GM23248 (cell line): Measurements from ENCODE around the gene GJB5. TPM values are rescaled to one million over a fixed set of nuclear protein-coding genes. Genes with fewer than 3 reads are reported as not detected.

ENCODE experiments used
- DNase-seq: peaks from one replicate; pipeline ENCODE4 v3.0.0-alpha.2; 2015
- H2AFZ ChIP-seq: fragments of 200-600 bp; sonication (generic); 2 replicates; pipeline ENCODE4 v1.6.1; 2016; ENCODE audit warnings: antibody characterized with exemption
- H3F3A ChIP-seq: fragments of 200-600 bp; sonication (generic); 2 replicates; pipeline ENCODE4 v1.6.1; 2016; ENCODE audit warnings: mild to moderate bottlenecking, antibody characterized with exemption, mixed run types; ENCODE audit not compliant: insufficient read depth
- H3K27ac ChIP-seq: fragments of 200-600 bp; sonication (generic); 2 replicates; pipeline ENCODE4 v1.5.1; 2016; ENCODE audit warnings: mild to moderate bottlenecking
- H3K27me3 ChIP-seq: fragments of 200-600 bp; sonication (generic); replicated peaks from 2 replicates; pipeline ENCODE4 v1.6.1; 2016; ENCODE audit warnings: mild to moderate bottlenecking; ENCODE audit not compliant: insufficient read depth
- H3K36me3 ChIP-seq: fragments of 200-600 bp; sonication (generic); 2 replicates; pipeline ENCODE4 v1.6.1; 2016; ENCODE audit warnings: low read depth, mild to moderate bottlenecking
- H3K4me1 ChIP-seq: fragments of 200-600 bp; sonication (generic); 2 replicates; pipeline ENCODE4 v1.6.1; 2016; ENCODE audit warnings: mild to moderate bottlenecking; ENCODE audit not compliant: insufficient read depth
- H3K4me2 ChIP-seq: fragments of 200-600 bp; sonication (generic); one replicate; pipeline ENCODE4 v1.6.1; 2016; ENCODE audit warnings: mild to moderate bottlenecking; ENCODE audit not compliant: unreplicated experiment
- H3K4me3 ChIP-seq: fragments of 200-600 bp; sonication (generic); 2 replicates; pipeline ENCODE4 v1.5.1; 2016; ENCODE audit warnings: mild to moderate bottlenecking
- H3K79me2 ChIP-seq: fragments of 200-600 bp; sonication (generic); 2 replicates; pipeline ENCODE4 v1.6.1; 2016; ENCODE audit warnings: mild to moderate bottlenecking; ENCODE audit not compliant: insufficient read depth
- H3K9ac ChIP-seq: fragments of 200-600 bp; sonication (generic); 2 replicates; pipeline ENCODE4 v1.6.1; 2016; ENCODE audit warnings: mild to moderate bottlenecking
- H3K9me2 ChIP-seq: fragments of 200-600 bp; sonication (generic); 2 replicates; pipeline ENCODE4 v1.6.1; 2016; ENCODE audit warnings: mixed run types, mild to moderate bottlenecking, moderate library complexity; ENCODE audit not compliant: insufficient read depth
- H3K9me3 ChIP-seq: fragments of 200-600 bp; sonication (generic); one replicate; pipeline ENCODE4 v1.6.1; 2017; ENCODE audit warnings: low read depth
- H4K20me1 ChIP-seq: fragments of 200-600 bp; sonication (generic); 2 replicates; pipeline ENCODE4 v1.6.0; 2016; ENCODE audit not compliant: insufficient read depth
- EZH2 ChIP-seq: fragments of 200-600 bp; sonication (generic); IDR thresholded peaks from 2 replicates; pipeline ENCODE4 v1.6.1; 2018; ENCODE audit warnings: antibody characterized with exemption, mild to moderate bottlenecking; ENCODE audit not compliant: insufficient read depth, poor library complexity, severe bottlenecking
- EZH2phosphoT487 ChIP-seq: fragments of 200-600 bp; sonication (generic); IDR thresholded peaks from 2 replicates; pipeline ENCODE4 v1.6.1; 2018; ENCODE audit warnings: antibody characterized with exemption, moderate library complexity, mild to moderate bottlenecking, low read depth; ENCODE audit not compliant: insufficient read depth
- WGBS, 2 experiments: methylation state at CpG; one replicate each; pipeline ENCODE4 v1.1.6; 2015 to 2017; ENCODE audit warnings: low lambda C conversion rate in 2 of 2, low coverage in 1 of 2; ENCODE audit errors: missing lambda C conversion rate in 2 of 2; 5-methylcytosine and 5-hydroxymethylcytosine counted together
- in situ Hi-C: fragments of 300-500 bp; cut with MboI; formaldehyde crosslinking; loops from 2 replicates; pipeline ENCODE4 v1.15.0; 2020
- polyA plus RNA-seq: library from polyadenylated mRNA; unstranded; fragments of >200 nt; fragmentation: Nextera tagmentation; extraction: Ambion mirVana; gene quantifications from 2 replicates; pipeline ENCODE4 v1.2.1, GENCODE V29; 2016
- total RNA-seq: library from RNA; depleted of rRNA; stranded (reverse); fragments of >200 nt; shearing (Covaris generic); gene quantifications from 2 replicates; pipeline ENCODE4 v1.2.3, GENCODE V29; 2014

Gene GJB5
- total and polyA plus RNA-seq, 2 experiments from 2014 or later, result 0.23 TPM; not detected in 1

DNA sequence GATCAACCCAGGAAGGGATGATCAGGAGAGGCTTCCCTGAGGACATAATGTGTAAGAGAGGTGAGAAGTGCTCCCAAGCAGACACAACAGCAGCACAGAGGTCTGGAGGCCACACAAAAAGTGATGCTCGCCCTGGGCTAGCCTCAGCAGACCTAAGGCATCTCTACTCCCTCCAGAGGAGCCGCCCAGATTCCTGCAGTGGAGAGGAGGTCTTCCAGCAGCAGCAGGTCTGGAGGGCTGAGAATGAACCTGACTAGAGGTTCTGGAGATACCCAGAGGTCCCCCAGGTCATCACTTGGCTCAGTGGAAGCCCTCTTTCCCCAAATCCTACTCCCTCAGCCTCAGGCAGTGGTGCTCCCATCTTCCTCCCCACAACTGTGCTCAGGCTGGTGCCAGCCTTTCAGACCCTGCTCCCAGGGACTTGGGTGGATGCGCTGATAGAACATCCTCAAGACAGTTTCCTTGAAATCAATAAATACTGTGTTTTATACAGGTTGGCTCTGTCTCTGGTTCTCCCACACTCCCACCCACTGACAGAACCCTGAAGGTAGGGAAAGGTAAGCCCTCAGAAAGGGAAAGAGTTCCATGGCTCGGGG is 31.1 kb downstream of the GJB5 start:
- H3K4me3 ChIP-seq, result no peak overlapping the region
- no peak overlapping the region for H2AFZ ChIP-seq
- no peak overlapping the region for H3K27ac ChIP-seq
- 0 out of 2 replicates have a peak, but pooled peaks cover 5% of the 10 kb centered on the region for H3K4me1 ChIP-seq
- DNase-seq, result no peak
- no peaks in the 10 kb centered on the region for H3K36me3 ChIP-seq
- no peaks in the 10 kb centered on the region for H3K9me3 ChIP-seq
- H4K20me1 ChIP-seq, result no peaks in the 10 kb centered on the region
- 41 to 47% methylated on average over 4 of the region's 4 CpGs for WGBS, 2 experiments
- in situ Hi-C loops, result no loop called here
- H3K9me2 ChIP-seq, result no peaks in the 10 kb centered on the region
- H3F3A ChIP-seq, result no peaks in the 10 kb centered on the region
- H3K79me2 ChIP-seq, result no peaks in the 10 kb centered on the region
- no peak overlapping the region for H3K9ac ChIP-seq
- H3K27me3 ChIP-seq, result peaks cover 9% of the 10 kb centered on the region
- TF ChIP-seq EZH2phosphoT487 (no peak), EZH2 (no peak)
- no peak overlapping the region for H3K4me2 ChIP-seq

- peak; percentile 87 for DNase-seq
- WGBS, 2 experiments, result 45 to 46% methylated on average over 14 of the region's 14 CpGs
- no peaks in the 10 kb centered on the region for H3K9me3 ChIP-seq
- H4K20me1 ChIP-seq, result no peaks in the 10 kb centered on the region
- H3K27ac ChIP-seq, result no peak overlapping the region
- in situ Hi-C loops, result no loop called here
- no peak overlapping the region for H3K4me3 ChIP-seq
- no peaks in the 10 kb centered on the region for H3K9me2 ChIP-seq
- H2AFZ ChIP-seq, result no peak overlapping the region
- no peak overlapping the region for H3K4me2 ChIP-seq
- no peaks in the 10 kb centered on the region for H3K36me3 ChIP-seq
- no peaks in the 10 kb centered on the region for H3F3A ChIP-seq
- H3K9ac ChIP-seq, result no peak overlapping the region
- H3K79me2 ChIP-seq, result no peaks in the 10 kb centered on the region
- 0 out of 2 replicates have a peak, but pooled peaks cover 5% of the 10 kb centered on the region for H3K4me1 ChIP-seq
- H3K27me3 ChIP-seq, result peaks cover 6% of the 10 kb centered on the region; the same call in 1 of the 2 replicates
- TF ChIP-seq EZH2, result no peak
- no peak for TF ChIP-seq EZH2phosphoT487
Measured at GRCh38 chr1:34786521-34787325, 31.9 kb downstream of the GJB5 start.

DNA sequence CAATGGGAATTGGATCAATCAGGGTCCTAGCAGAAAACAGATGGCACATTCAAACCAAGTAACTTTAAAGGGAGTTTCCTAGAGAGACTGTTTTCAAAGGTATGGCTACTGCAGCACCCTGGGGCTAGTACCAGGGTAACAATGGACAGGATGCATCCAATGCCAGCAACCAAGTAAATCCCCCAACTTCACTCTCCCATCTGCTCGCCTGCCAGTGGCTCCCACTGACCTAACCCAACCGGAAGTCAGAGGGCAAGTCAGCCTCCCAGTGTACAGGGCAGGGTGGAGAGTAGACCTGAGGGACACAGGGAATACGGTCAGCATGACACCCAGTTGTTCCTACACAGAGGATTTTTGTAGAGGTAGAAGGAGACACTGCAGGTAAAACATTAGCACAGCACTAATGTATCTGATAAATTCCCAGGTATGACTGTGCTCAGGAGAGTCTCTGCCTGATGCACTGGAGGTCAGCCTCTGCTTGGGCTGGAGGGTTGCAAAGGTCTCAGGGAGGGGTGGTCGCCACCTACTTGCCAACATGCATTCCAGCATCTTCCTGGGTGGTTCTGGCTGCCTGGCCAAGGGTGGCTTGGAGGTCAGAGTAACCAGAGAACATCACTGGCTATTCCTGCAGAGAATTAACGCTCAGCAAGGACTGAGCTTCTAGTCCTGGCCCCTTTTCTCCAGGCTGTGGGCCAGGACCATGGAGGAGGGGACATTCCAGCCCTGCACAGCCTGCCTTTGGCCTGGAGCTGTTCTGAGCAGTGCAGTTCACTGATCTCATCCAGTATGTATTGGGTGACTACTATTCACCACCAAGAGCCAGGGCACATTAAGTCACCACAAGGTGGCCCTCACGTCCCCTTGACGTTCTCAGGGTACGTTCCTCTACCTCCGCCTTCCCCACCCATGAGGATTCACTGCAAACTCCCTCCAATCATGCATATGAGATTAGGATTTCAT is 32.9 kb downstream of the GJB5 start:
- Histone ChIP-seq H3K36me3 (no peaks in the 10 kb centered on the region), H3K79me2 (no peaks in the 10 kb centered on the region), H3K4me3 (no peak overlapping the region), H3K9me2 (no peaks in the 10 kb centered on the region), H3K27ac (no peak overlapping the region), H3K27me3 (no peaks in the 10 kb centered on the region), H3K9me3 (no peaks in the 10 kb centered on the region), H3K4me2 (no peak overlapping the region), H3K4me1 (0 out of 2 replicates have a peak, but pooled peaks cover 5% of the 10 kb centered on the region), H3K9ac (no peak overlapping the region), H4K20me1 (no peaks in the 10 kb centered on the region), H2AFZ (no peak overlapping the region), H3F3A (no peaks in the 10 kb centered on the region)
- in situ Hi-C loops, result no loop called here
- DNase-seq, result peak; percentile 52
- TF ChIP-seq EZH2, result no peak
- no peak for TF ChIP-seq EZH2phosphoT487
- WGBS, 2 experiments, result 32% methylated on average over 9 of the region's 9 CpGs

- H3K36me3 ChIP-seq, result no peaks in the 10 kb centered on the region
- H3F3A ChIP-seq, result no peaks in the 10 kb centered on the region
- H3K9ac ChIP-seq, result no peak overlapping the region
- H3K27ac ChIP-seq, result no peak overlapping the region
- no peaks in the 10 kb centered on the region for H4K20me1 ChIP-seq
- H2AFZ ChIP-seq, result no peak overlapping the region
- no peaks in the 10 kb centered on the region for H3K27me3 ChIP-seq
- TF ChIP-seq EZH2 (no peak), EZH2phosphoT487 (no peak)
- DNase-seq, result no peak
- no peak overlapping the region for H3K4me2 ChIP-seq
- no peak overlapping the region for H3K4me3 ChIP-seq
- H3K9me3 ChIP-seq, result no peaks in the 10 kb centered on the region
- in situ Hi-C loops, result no loop called here
- no peaks in the 10 kb centered on the region for H3K9me2 ChIP-seq
- H3K79me2 ChIP-seq, result no peaks in the 10 kb centered on the region
- H3K4me1 ChIP-seq, result no peaks in the 10 kb centered on the region
- 67 to 79% methylated on average over 6 of the region's 6 CpGs for WGBS, 2 experiments
Measured at GRCh38 chr1:34790985-34791384, 36.1 kb downstream of the GJB5 start.
